HG03196 (cell line): ENCODE results near the gene SIRPG.
"Not testable (repeated sequence)": the region's sequence is repeated elsewhere in the genome, so short reads cannot be mapped to it uniquely, and the experiment has no call there.

Experiments used
- ATAC-seq: cut with Tn5 transposase; IDR thresholded peaks from one replicate; pipeline ENCODE4 v1.9.1; 2021; ENCODE audit not compliant: unreplicated experiment

SIRPG gene

DNA sequence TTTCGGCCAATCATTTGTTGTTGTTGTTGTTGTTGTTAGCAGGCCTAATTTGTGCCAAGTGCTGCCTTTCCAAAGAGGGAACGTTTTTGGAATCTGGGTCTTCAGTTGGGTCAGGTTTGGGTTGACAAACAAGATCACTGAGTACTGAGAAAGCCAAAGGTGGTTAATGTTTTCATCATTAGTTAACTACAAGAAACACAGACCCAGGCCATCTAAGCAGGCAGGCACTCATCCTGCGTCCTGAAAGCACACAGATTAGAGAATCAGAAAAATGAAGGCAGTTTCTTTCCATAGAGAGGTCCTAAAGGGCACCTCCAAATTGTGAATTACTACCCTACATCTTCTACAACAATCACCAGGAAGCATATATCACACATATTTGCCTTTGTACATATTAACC, 15.1 kb upstream of the SIRPG start:
- no peak for ATAC-seq

DNA sequence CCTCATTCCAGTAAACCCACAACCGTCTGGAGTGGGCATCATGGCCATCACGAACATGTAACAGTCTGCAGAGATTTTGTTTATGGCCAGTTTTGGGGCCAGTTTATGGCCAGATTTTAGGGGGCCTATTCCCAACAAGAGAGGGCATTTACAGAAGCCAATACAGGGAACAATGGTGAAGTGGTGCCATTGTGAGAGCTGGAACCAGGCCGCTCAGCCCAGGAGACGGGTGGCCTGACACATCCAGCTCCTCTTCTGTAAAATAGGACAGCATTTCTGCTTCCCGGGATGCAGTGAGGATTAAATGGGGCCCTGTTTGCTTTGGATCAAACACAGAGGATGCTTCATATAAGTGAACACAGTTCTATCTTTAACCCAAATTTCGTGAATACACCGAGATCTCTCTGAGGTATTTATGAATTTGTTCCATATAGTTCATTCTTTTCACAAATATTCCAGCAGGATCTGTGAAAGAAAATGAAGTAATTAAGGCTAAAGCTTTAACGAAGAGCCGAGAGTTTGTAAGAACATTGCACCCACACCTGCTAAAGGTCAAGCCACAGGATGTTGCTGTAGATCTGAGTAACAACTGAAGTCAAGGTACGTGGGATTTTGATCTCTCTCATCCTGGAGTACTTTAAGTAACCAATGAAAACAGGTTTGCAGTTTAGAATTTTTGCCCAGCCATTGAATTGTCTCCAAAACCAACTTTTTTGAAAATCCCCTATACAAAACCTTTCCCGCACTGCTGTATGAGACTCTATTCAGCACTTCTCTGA, 14.5 kb upstream of the SIRPG start:
- ATAC-seq = no peak

DNA sequence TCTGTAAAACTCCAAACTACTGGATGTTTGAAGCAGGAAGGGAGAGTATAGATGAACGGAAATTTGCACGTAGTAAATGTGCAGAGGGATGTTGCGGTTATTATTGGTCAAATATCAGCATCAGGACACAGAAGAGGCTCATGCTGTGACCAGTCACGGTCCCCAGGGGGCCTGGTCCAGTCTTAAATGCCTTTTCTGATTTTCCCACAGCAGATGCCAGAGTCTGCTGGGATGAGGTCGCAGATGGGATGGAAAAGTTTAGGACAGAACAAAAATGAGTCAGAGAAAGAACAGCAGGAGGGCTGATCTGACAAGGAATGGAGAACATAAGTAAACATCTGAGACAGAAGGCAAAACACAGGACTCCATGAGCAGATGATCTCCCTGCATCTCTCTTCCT, 11.7 kb upstream of the SIRPG start:
- no peak for ATAC-seq

DNA sequence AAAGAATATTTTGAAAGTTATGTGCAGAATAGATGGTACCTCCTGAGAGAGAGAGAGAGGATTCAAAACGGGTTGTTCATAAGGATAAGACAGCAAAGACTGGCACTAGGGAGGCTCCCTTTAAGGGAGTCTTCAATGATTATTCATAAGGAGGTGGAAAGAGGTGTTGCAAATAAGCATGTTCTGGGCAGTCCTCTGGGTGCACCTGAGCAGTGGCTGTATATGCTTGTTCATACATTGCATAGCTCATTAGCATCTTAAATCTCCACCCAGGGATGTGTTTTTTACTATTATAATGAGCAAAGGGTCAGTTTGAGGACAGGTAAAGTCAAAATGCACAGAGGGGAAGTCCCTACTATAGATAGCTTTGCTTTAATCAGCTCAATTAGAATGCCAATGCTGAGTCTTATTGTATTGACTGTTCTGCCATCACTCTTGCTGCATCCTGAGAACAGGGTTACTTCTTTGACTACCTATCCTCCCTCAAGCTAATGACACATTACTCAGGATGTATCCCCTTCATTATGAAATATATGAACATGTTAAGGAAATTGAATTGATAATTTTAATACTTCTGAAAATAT, 10.0 kb upstream of the SIRPG start:
- no peak for ATAC-seq

DNA sequence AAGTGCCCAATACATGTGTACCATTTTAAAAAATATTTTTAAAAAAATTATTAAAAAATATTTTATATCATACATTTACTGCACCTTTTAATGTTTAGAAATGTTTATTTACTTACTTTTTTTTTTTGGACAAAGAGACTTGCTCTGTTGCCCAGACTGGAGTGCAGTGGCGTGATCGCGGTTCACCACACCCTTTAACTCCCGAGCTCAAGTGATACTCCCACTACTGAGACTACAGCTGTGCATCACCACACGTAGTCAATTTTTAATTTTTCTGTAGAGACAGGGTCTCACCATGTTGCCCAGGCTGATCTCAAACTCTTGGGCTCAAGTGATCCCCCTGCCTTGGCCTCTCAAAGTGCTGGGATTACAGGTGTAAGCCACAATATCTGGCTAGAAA, 9.2 kb upstream of the SIRPG start:
- ATAC-seq = no peak

DNA sequence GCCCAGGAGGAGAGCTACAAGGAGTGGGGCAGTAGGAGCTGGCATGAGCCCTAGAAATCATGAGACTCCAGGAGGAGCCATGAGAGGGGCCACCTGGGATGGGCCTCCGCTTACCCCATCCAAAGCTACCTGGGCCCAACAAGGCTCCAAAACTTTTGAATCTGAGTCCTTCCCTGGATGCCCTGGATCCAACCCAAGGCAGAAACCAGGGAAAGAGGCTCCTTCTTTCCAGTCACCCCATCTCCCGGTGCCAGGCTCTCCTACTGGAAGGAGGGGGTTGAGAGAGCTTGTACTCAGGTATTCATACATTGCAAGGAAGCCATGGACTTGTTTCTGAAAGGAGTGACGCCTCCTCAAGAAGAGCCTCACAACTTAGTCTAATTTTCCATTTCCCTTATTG, 7.8 kb upstream of the SIRPG start:
- no peak for ATAC-seq

DNA sequence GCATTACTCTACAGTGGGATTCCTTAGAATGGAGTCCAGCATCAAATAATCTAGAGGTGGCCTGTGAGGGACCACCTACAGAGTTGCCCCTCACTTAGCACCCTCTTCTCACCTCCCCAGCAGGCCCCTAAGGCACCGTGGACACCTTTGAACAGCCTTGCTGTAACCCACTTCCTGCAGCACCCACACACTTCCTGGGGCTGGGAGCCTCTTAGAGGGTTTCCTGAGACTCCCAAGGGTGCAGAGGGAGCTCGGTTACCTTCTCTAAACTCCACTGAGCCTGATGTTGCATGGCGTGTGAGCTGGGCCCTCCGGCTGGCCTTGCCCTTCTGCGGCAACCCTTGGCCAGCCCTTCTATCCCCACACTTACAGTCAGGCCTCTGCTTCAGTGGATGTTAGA, 7.3 kb upstream of the SIRPG start:
- no peak for ATAC-seq

DNA sequence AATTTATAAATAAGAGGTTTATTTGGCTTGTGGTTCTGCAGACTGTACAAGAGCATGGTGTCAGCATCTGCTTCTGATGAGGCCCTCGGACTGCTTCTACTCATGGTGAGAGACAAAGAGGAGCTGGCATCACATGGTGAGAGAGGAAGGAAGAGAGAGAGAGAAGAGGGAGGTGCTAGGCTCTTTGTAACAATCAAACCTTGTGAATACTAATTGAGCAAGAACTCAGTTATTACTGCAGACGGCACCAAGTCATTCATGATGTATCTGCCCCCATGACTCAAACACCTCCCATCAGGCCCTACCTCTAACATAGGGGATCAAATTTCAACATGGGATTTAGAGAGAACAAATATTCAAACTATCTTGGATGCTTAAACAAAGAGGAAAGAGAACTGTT, 6.3 kb upstream of the SIRPG start:
- no peak for ATAC-seq

DNA sequence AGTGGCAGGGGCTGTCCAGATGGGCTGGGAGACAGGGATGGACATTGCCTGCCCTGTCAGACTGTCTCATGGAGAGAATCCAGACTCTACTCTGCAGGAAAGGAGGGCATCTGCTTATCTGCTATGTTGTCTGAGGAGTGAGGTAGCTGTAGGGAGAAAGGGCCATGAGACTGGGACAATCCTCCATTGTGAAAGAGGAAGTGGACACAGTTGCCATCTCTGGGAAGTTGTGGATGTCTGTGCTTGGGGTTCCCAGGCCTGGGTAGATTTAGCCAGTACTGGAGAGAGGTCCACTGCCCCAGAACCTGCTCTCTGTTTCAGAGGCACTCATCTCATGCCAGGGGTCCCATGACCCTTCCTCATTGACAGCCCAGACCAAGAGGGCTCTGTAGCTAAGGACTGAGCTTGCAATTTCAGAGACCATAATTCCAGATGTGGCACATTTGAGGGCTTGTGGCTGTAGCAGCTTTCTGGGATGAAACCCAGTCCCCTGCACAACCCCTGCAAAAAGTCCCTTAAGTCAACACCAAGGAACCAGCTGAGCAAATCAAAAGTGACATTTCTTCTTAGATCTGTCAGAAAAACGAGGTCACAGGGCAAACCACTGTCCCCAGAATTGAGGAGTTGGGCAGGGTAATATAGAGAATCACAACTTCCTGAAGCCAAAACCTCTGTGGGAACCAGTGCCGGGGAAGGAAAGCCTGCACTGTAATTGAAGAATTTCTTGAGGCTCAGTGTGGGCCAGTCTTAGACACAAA, 4.1 kb upstream of the SIRPG start:
- ATAC-seq = no peak

DNA sequence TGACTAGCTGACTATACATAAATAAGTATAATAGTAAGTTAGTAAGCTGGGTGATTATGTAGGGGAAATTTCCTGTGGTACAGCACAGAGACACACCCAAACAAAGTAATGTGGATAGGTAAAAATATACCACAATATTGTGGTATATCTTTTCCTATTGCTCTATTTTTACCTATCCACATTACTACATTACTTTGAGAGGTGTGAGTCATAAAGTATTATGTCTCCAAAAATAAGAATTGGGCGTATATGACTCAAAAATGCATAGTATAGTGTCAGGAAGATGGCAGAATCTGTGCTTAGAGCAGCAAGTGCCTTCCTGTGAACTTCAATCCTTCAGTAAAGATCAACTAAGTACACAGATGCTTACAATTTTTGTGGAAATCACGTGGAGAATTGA, 2.7 kb upstream of the SIRPG start:
- ATAC-seq = no peak

DNA sequence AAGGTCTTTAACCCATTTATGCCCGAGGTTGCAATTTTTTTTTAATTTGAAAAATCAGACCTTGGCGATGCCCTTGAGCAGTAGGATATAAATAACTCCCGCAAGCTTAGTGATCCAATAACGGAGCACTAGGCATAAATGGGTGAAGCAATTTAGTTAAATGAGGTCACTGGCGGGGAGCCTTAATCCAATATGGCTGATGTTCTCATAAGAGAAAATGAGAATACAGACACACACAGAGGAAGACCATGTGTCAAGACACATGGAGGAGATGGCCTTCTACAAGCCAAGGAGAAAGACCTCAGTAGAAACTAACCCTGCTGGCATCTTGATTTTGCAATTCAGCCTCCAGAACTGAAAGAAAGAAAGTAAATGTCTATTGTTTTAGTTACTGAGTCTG, 735 bp downstream of the SIRPG start:
- no peak for ATAC-seq

DNA sequence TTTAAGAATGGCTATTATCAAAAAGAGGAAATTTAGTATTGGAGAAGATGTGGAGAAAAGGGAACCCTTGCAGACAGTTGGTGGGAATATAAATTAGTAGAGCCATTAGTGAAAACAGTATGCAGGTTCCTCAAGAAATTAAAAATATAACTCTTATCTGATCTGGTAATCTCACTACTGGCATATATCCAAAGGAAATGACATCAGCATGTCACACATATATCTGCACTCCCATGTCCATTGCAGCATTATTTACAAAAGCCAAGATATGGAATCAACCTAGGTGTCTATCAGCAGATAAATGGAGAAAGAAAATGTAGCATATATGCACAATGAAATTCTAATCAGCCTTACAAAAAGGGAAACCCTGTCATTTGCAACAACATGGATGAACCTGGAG, 2.6 kb downstream of the SIRPG start:
- no peak for ATAC-seq

DNA sequence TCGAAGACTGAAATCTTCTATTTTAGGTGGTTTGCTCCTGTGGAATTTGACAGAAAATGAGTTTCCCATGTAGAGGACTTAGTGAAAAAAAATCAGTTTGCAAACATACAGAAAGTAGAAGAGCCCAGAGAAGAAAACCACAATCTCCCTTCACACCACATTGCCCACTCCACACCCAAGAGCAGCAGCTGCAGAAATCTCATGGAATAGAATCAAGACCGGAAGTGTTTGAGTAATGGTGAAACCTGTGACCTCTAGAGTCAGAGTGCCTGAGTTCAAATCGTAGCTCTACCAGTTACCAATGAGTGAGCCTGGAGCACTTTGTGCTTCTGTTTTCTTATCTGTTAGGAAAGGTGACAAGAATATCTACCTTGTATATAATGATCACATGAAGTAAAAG, 4.6 kb downstream of the SIRPG start:
- ATAC-seq = no peak

DNA sequence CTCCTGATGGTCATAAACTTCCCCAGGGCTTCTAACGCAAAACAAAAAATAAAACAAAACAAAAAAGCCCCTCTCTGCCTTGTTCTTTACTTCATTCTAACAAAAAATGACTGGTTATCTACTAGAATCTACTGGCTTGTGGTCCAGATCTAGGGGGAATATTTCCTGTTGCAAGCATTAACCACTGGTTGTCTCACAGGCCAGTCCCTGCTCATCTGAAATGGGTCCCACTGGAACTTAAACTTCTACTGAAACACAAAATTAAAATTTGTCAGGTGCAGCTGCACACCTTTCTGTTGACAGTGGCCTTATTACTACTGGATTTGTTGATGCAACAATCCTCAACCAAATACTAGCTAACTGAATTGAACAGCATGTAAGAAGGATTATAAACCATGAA, 5.5 kb downstream of the SIRPG start:
- no peak for ATAC-seq

DNA sequence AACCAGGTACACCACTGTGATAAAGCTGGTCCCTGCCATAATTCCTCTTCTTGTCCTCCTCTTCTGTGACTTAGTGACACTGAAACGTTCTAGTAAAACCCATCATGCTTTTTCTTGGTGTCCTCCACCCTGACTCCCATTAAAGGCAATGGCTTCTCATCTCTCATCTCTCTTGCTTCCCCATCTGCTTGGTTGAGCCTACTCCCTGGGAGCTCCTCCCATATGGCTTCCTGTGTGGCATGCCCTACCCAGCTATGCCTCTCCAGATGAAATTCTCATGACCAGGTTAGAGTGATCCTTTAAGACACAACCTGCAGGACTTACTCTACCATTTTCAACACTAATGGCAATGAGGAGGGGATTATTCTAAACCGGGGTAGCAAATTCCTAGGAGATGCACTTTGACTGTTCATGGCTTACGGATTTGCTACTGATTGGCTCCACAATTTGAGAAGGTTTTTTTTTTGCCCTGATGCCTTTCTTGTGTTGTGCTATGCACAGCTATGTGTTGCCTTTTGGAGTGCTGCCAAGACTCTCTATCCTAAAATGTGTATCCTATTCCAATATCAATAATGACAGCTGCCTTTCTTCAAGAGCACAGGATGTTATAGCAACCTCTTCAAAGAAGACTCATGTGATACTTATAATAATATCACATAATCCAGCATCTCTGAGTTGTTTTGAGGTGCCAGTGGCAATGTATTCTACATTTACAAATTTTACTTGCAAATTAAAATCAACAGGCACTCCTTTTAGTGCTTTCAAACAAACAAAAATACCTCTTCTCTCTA, 6.1 kb downstream of the SIRPG start:
- no peak for ATAC-seq

DNA sequence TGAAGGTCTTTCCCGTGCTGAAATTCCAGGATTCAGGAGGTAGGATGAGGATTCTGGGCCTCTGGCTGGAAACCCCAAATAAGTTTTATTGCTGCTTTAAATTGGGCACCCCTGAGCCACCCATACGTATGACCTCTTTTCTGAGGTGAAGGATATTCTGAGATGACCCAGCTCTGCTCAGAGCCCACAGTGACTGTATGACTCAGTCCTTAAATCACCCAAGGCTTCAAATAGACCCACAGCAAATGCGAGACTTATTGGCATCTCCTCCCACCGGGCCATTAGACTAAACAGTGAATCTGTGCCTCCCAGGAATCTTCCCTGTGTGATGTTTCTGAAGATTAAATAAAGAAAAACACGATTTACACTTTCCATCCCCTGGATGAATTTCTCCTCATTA, 9.5 kb downstream of the SIRPG start:
- ATAC-seq = no peak

DNA sequence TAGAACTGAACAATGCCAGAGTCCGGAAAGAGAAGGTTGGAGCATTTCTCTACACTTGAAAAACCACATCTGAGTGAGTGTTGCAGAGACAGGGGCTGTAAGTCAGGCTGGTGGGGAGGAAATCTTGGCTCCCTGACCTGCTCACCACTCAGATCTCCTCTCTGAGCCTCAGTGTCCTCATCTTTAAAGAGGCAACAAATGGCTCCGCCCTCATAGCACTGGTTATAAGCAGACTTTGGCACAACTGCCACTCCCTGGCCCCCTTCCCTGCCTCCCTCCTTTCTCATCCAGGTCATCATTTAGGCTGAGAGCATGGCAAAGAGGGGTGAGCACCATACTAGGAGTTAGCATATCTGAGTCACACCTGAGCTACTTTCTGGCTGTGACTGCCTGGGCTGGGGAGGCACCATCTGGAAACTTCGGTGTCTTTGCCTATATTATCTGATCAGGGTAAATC, 10.6 kb downstream of the SIRPG start:
- no peak for ATAC-seq

DNA sequence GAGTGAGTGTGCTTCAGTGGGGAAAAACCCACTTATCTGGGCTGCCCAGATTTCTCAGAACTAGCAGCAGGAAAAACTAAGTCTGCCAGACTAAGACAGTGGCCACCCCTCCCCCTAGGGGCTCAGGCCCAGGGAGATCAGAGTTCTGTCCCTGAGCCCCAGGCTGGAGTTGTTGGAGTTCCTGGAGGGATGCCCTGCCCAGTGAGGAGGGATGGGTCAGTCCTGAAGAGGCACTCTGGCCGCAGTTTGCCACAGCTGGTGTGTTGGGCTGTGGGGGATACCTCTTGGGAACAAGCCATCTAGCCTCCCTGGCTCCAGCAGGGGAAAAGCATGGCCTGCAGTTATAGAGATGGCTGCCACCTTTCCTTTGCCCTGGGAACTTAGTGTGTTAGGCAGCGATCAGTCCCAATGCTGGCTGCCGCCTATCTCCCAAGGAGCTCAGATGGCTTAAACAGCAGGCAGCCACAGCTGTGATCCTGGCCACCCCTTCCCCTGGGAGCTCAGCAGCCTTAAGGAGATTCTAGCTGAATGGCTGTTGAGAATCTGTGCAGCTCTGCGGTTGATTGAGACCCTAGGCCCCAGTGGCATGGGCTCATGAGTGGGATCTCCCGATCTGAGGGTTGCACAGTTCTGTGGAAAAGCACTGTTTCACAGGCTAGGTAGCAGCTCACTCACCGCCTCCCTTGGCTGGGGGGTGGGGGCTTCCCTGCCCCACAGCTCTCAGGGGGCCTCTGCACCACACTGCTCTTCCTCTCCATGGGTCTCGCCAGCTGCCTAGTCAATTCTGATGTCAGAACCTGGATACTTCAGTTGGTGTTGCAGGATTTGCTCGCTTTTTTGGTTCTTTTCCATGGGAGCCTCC, 13.2 kb downstream of the SIRPG start:
- no peak for ATAC-seq

DNA sequence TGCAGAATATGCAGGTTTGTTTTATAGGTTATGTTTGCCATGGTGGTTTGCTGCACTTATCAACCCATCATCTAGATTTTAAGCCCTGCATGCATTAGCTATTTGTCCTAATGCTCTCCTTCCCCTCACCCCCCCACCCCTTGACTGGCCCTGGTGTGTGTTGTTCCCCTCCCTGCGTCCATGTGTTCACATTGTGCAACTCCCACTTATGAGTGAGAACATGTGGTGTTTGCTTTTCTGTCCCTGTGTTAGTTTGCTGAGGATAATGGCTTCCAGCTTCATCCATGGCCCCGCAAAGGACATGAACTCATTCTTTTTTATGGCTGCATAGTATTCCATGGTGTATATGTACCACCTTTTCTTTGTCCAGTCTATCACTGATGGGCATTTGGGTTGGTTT, 18.9 kb downstream of the SIRPG start:
- not testable (repeated sequence) for ATAC-seq

DNA sequence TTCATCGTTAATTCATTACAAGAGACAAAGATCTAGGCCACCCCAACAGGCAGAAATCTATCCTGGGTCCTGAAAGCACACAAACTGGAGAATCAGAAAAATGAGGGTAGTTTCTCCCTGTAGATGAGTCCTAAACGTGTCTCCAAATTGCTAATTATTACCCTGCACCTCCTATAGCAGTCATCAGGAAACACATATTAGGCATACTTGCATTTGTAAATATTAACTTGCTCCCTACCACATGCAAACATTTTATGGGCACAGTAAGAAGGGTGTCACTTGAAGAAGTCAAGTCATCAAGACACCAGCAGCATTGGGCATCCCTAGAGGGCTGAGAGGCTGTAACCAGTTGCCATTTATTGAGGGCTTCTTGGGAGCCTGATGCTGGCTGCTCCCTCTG, 19.8 kb downstream of the SIRPG start:
- no peak for ATAC-seq

DNA sequence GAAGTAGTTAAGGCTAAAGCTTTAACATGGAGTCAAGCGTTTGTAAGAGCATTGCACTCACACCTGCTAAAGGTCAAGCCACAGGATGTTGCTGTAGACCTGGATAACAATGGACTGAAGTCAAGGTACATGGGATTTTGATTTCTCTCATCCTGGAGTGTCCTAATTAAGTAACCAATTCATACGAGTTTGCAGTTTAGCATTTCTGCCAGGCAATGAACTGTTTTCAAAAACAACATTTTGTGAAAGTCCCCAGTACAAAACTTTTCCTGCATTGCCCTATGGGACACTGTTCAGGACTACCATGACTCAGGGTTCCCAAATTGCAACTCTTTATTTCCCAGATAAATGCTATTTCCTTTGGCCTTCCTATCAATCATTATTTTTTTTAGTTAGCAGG, 20.4 kb downstream of the SIRPG start:
- ATAC-seq = no peak
